ENCODE results near the gene RASGRP1.

RASGRP1 gene

GRCh38 chr15:38534691-38535090 lies 29.9 kb downstream of the RASGRP1 start:
- DNase-seq = no peak

GRCh38 chr15:38533926-38534325 lies 30.7 kb downstream of the RASGRP1 start:
- DNase-seq = no peak

GRCh38 chr15:38533416-38533915 lies 31.1 kb downstream of the RASGRP1 start:
- DNase-seq = no peak

- no peak for DNase-seq
Measured at GRCh38 chr15:38532728-38533127, 31.9 kb downstream of the RASGRP1 start.

GRCh38 chr15:38531509-38531908 lies 33.1 kb downstream of the RASGRP1 start:
- no peak for DNase-seq

GRCh38 chr15:38530113-38530512 lies 34.5 kb downstream of the RASGRP1 start:
- peak in 1 of 2 donors; percentile 22 for DNase-seq

- no peak for DNase-seq
Measured at GRCh38 chr15:38528294-38528693, 36.3 kb downstream of the RASGRP1 start.

- DNase-seq = no peak
Measured at GRCh38 chr15:38526158-38526557, 38.5 kb downstream of the RASGRP1 start.

- DNase-seq = no peak
Measured at GRCh38 chr15:38525489-38525888, 39.1 kb downstream of the RASGRP1 start.

GRCh38 chr15:38524156-38524555 lies 40.5 kb downstream of the RASGRP1 start:
- no peak for DNase-seq

GRCh38 chr15:38522922-38523321 lies 41.7 kb downstream of the RASGRP1 start:
- DNase-seq = no peak

GRCh38 chr15:38521316-38521715 lies 43.3 kb downstream of the RASGRP1 start:
- DNase-seq = no peak

GRCh38 chr15:38520035-38520434 lies 44.6 kb downstream of the RASGRP1 start:
- DNase-seq = no peak

- no peak for DNase-seq
Measured at GRCh38 chr15:38518084-38518483, 46.5 kb downstream of the RASGRP1 start.

GRCh38 chr15:38517312-38517975 lies 47.2 kb downstream of the RASGRP1 start:
- DNase-seq = no peak

- DNase-seq = no peak
Measured at GRCh38 chr15:38516626-38517025, 48.0 kb downstream of the RASGRP1 start.

GRCh38 chr15:38514601-38515000 lies 50.0 kb downstream of the RASGRP1 start:
- DNase-seq = no peak

- DNase-seq = no peak
Measured at GRCh38 chr15:38512901-38513300, 51.7 kb downstream of the RASGRP1 start.

- DNase-seq = no peak
Measured at GRCh38 chr15:38509152-38509551, 55.5 kb downstream of the RASGRP1 start.

- no peak for DNase-seq
Measured at GRCh38 chr15:38508647-38509046, 56.0 kb downstream of the RASGRP1 start.

- DNase-seq = no peak
Measured at GRCh38 chr15:38507570-38507969, 57.0 kb downstream of the RASGRP1 start.

GRCh38 chr15:38506997-38507396 lies 57.6 kb downstream of the RASGRP1 start:
- no peak for DNase-seq

GRCh38 chr15:38504680-38505467 lies 59.7 kb downstream of the RASGRP1 start:
- no peak for DNase-seq

- DNase-seq = no peak
Measured at GRCh38 chr15:38503496-38503895, 61.1 kb downstream of the RASGRP1 start.
